Duodenal mucosa (tissue), 2 donors: ENCODE measurements around the gene CERS3.

ENCODE experiments used
- H3K27ac ChIP-seq: one replicate; pipeline ENCODE4 v1.7.0; 2013; ENCODE audit warnings: low read depth, low read length
- H3K27me3 ChIP-seq, 2 donors: one replicate each; pipeline ENCODE4 v1.7.0; 2013; ENCODE audit warnings: low read length in 2 of 2, control low read depth in 1 of 2; ENCODE audit not compliant: insufficient read depth in 2 of 2, control insufficient read depth in 1 of 2
- H3K36me3 ChIP-seq, 2 donors: one replicate each; pipeline ENCODE4 v1.7.0; 2013; ENCODE audit warnings: low read length in 2 of 2, control low read depth in 1 of 2; ENCODE audit not compliant: insufficient read depth in 2 of 2, control insufficient read depth in 1 of 2
- H3K4me1 ChIP-seq, 2 donors: one replicate each; pipeline ENCODE4 v1.7.0; 2013; ENCODE audit warnings: low read length in 2 of 2, control low read depth in 1 of 2; ENCODE audit not compliant: insufficient read depth in 2 of 2, control insufficient read depth in 1 of 2
- H3K4me3 ChIP-seq, 2 donors: one replicate each; pipeline ENCODE4 v1.7.0; 2013; ENCODE audit warnings: low read length in 2 of 2, low read depth in 1 of 2
- H3K9ac ChIP-seq, 2 donors: one replicate each; pipeline ENCODE4 v1.7.0; 2013; ENCODE audit warnings: low read length in 2 of 2, low read depth in 1 of 2
- H3K9me3 ChIP-seq, 2 donors: one replicate each; pipeline ENCODE4 v1.7.0; 2013; ENCODE audit warnings: low read length in 2 of 2, control low read depth in 1 of 2; ENCODE audit not compliant: control insufficient read depth in 1 of 2

CERS3 gene

GRCh38 chr15:100439514-100439913 lies 89.2 kb downstream of the CERS3 start:
- Histone ChIP-seq H3K4me3 (no peak overlapping the region), H3K27ac (no peak overlapping the region), H3K9me3 (no peaks in the 10 kb centered on the region), H3K36me3 (no peaks in the 10 kb centered on the region), H3K9ac (no peak overlapping the region), H3K4me1 (no peaks in the 10 kb centered on the region), H3K27me3 (no peaks in the 10 kb centered on the region)

- no peaks in the 10 kb centered on the region for H3K36me3 ChIP-seq
- no peak overlapping the region for H3K27ac ChIP-seq
- peaks cover 0 to 6% of the 10 kb centered on the region in 2 donors for H3K4me1 ChIP-seq
- H3K9ac ChIP-seq, result no peak overlapping the region
- no peaks in the 10 kb centered on the region for H3K9me3 ChIP-seq
- no peak overlapping the region for H3K4me3 ChIP-seq
- no peaks in the 10 kb centered on the region for H3K27me3 ChIP-seq
Observed at GRCh38 chr15:100438570-100438969, 90.2 kb downstream of the CERS3 start.

- Histone ChIP-seq H3K9me3 (no peaks in the 10 kb centered on the region), H3K27me3 (no peaks in the 10 kb centered on the region), H3K27ac (no peak overlapping the region), H3K4me1 (peaks cover 0 to 6% of the 10 kb centered on the region in 2 donors), H3K9ac (no peak overlapping the region), H3K36me3 (no peaks in the 10 kb centered on the region), H3K4me3 (no peak overlapping the region)
Observed at GRCh38 chr15:100437261-100437660, 91.5 kb downstream of the CERS3 start.

- Histone ChIP-seq H3K4me1 (peaks cover 0 to 6% of the 10 kb centered on the region in 2 donors), H3K4me3 (no peak overlapping the region), H3K27ac (no peak overlapping the region), H3K36me3 (no peaks in the 10 kb centered on the region), H3K9me3 (no peaks in the 10 kb centered on the region), H3K9ac (no peak overlapping the region), H3K27me3 (no peaks in the 10 kb centered on the region)
Observed at GRCh38 chr15:100434561-100434960, 94.2 kb downstream of the CERS3 start.

- Histone ChIP-seq H3K9ac (no peak overlapping the region), H3K4me3 (no peak overlapping the region), H3K27ac (no peak overlapping the region), H3K27me3 (no peaks in the 10 kb centered on the region), H3K36me3 (no peaks in the 10 kb centered on the region), H3K9me3 (no peaks in the 10 kb centered on the region), H3K4me1 (peaks cover 0 to 7% of the 10 kb centered on the region in 2 donors)
Observed at GRCh38 chr15:100434038-100434437, 94.7 kb downstream of the CERS3 start.

GRCh38 chr15:100433304-100433703 lies 95.4 kb downstream of the CERS3 start:
- Histone ChIP-seq H3K4me1 (peaks cover 0 to 9% of the 10 kb centered on the region in 2 donors), H3K9ac (no peak overlapping the region), H3K4me3 (no peak overlapping the region), H3K27ac (no peak overlapping the region), H3K27me3 (no peaks in the 10 kb centered on the region), H3K36me3 (no peaks in the 10 kb centered on the region), H3K9me3 (no peaks in the 10 kb centered on the region)

GRCh38 chr15:100430411-100430810 lies 98.3 kb downstream of the CERS3 start:
- Histone ChIP-seq H3K27me3 (no peaks in the 10 kb centered on the region), H3K4me1 (peaks cover 0 to 9% of the 10 kb centered on the region in 2 donors), H3K9ac (no peak overlapping the region), H3K4me3 (no peak overlapping the region), H3K27ac (no peak overlapping the region), H3K9me3 (no peaks in the 10 kb centered on the region), H3K36me3 (no peaks in the 10 kb centered on the region)

GRCh38 chr15:100429116-100429728 lies 99.5 kb downstream of the CERS3 start:
- H3K27me3 ChIP-seq, result no peaks in the 10 kb centered on the region
- H3K36me3 ChIP-seq, result no peaks in the 10 kb centered on the region
- H3K27ac ChIP-seq, result no peak overlapping the region
- no peak overlapping the region for H3K4me3 ChIP-seq
- H3K9ac ChIP-seq, result no peak overlapping the region
- peaks cover 0 to 9% of the 10 kb centered on the region in 2 donors for H3K4me1 ChIP-seq
- no peaks in the 10 kb centered on the region for H3K9me3 ChIP-seq

- Histone ChIP-seq H3K36me3 (no peaks in the 10 kb centered on the region), H3K4me1 (peaks cover 0 to 3% of the 10 kb centered on the region in 2 donors), H3K27me3 (no peaks in the 10 kb centered on the region), H3K4me3 (no peak overlapping the region), H3K9me3 (no peaks in the 10 kb centered on the region), H3K27ac (no peak overlapping the region), H3K9ac (no peak overlapping the region)
Observed at GRCh38 chr15:100426937-100427336, 101.8 kb downstream of the CERS3 start.

GRCh38 chr15:100405179-100405578 lies 123.6 kb downstream of the CERS3 start:
- Histone ChIP-seq H3K9ac (no peak overlapping the region), H3K4me3 (no peak overlapping the region), H3K4me1 (no peaks in the 10 kb centered on the region), H3K27me3 (no peaks in the 10 kb centered on the region), H3K36me3 (no peaks in the 10 kb centered on the region), H3K27ac (no peak overlapping the region), H3K9me3 (no peaks in the 10 kb centered on the region)

- Histone ChIP-seq H3K27me3 (no peaks in the 10 kb centered on the region), H3K9me3 (no peaks in the 10 kb centered on the region), H3K36me3 (no peaks in the 10 kb centered on the region), H3K27ac (no peak overlapping the region), H3K9ac (no peak overlapping the region), H3K4me1 (no peaks in the 10 kb centered on the region), H3K4me3 (no peak overlapping the region)
Observed at GRCh38 chr15:100400996-100401395, 127.8 kb downstream of the CERS3 start.
